NK-92 treated with Interleukin-12 subunit alpha and Interleukin-12 subunit beta, amount 100 ng/mL, for 24 hours (cell line): ENCODE results near the gene TSPY10.
"Not testable (repeated sequence)": the region's sequence is repeated elsewhere in the genome, so short reads cannot be mapped to it uniquely, and the experiment has no call there.

Experiments
- DNase-seq: peaks from one replicate; lab custom pipeline; 2025; lab: John Stamatoyannopoulos, UW

Gene TSPY10

GRCh38 chrY:9527580-9527979 is at the start of gene TSPY10:
TSS of gene TSPY10 (plus strand) at chrY:9527880. CDS start at chrY:9527926, 46 bp downstream.
- DNase-seq, result not testable (repeated sequence)

- not testable (repeated sequence) for DNase-seq
These were observed 40.7 kb upstream of the TSPY10 start, which contains the start of gene TSPY9 for GRCh38 chrY:9486967-9487366. TSS of gene TSPY9 (plus strand) at chrY:9487267. CDS start at chrY:9487313, 46 bp downstream.

GRCh38 chrY:9504396-9504795 is 23.3 kb upstream of the TSPY10 start:
- DNase-seq, result not testable (repeated sequence)

- not testable (repeated sequence) for DNase-seq
These were observed 11.4 kb upstream of the TSPY10 start for GRCh38 chrY:9516287-9516686.
